Muscle layer of duodenum (tissue), 2 donors: Measurements from ENCODE around the gene VANGL2.

Experiments used
- H3K27ac ChIP-seq: one replicate; pipeline ENCODE4 v1.7.0; 2013; ENCODE audit warnings: mild to moderate bottlenecking, low read length
- H3K27me3 ChIP-seq: one replicate; pipeline ENCODE4 v1.7.0; 2013; ENCODE audit warnings: low read depth, mild to moderate bottlenecking, control low read depth, low read length
- H3K36me3 ChIP-seq, 2 donors: one replicate each; pipeline ENCODE4 v1.7.0; 2013; ENCODE audit warnings: low read length in 2 of 2, control low read depth in 1 of 2, mild to moderate bottlenecking in 1 of 2; ENCODE audit not compliant: insufficient read depth in 2 of 2, control insufficient read depth in 1 of 2
- H3K4me1 ChIP-seq, 2 donors: one replicate each; pipeline ENCODE4 v1.7.0; 2013; ENCODE audit warnings: low read length in 2 of 2, mild to moderate bottlenecking in 2 of 2, control low read depth in 1 of 2, moderate library complexity in 1 of 2; ENCODE audit not compliant: insufficient read depth in 2 of 2, control insufficient read depth in 1 of 2
- H3K4me3 ChIP-seq, 2 donors: one replicate each; pipeline ENCODE4 v1.7.0; 2013; ENCODE audit warnings: low read length in 2 of 2, low read depth in 1 of 2, mild to moderate bottlenecking in 1 of 2
- H3K9me3 ChIP-seq, 2 donors: one replicate each; pipeline ENCODE4 v1.7.0; 2013; ENCODE audit warnings: low read length in 2 of 2, control low read depth in 1 of 2, mild to moderate bottlenecking in 1 of 2; ENCODE audit not compliant: control insufficient read depth in 1 of 2
- donor health status: healthy.

The VANGL2 gene

DNA sequence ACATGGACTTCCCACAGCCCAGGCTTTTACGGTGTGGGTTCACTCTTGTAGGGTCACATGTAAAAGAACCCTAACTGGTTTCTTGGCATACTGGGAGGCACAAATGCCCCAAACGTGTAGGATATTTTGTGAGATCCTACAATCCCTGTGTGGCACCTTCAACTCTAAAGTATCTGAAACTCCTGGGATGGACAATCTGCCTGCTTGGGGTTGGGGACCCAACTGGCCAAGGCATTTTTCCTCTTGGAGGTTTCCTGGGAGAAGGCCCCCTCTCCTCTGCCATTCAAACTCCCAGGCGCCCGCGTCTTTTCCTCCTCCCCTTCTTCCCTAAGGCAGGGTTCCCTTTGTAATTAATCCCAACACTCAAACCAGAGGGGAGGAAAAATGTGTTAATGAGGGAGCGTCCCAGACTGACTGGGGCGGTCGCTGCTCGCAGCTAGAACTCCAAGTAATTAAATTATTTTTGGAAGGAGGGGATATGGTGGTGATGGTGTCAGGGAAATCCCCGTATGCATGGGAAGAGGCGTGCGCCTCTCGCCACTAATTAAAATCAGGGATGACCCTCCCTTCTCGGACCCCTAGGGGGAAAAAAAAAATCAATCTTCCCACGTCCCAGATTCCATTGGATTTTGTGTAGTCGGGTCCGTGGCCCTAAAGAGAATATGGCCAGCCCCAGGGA lies 681 bp upstream of the VANGL2 start:
- Histone ChIP-seq H3K4me3 (peak overlapping the region; percentile 64 to 65), H3K36me3 (no peaks in the 10 kb centered on the region), H3K27ac (no peak overlapping the region), H3K27me3 (no peaks in the 10 kb centered on the region), H3K9me3 (no peaks in the 10 kb centered on the region), H3K4me1 (peaks cover 0 to 15% of the 10 kb centered on the region in 2 donors)

DNA sequence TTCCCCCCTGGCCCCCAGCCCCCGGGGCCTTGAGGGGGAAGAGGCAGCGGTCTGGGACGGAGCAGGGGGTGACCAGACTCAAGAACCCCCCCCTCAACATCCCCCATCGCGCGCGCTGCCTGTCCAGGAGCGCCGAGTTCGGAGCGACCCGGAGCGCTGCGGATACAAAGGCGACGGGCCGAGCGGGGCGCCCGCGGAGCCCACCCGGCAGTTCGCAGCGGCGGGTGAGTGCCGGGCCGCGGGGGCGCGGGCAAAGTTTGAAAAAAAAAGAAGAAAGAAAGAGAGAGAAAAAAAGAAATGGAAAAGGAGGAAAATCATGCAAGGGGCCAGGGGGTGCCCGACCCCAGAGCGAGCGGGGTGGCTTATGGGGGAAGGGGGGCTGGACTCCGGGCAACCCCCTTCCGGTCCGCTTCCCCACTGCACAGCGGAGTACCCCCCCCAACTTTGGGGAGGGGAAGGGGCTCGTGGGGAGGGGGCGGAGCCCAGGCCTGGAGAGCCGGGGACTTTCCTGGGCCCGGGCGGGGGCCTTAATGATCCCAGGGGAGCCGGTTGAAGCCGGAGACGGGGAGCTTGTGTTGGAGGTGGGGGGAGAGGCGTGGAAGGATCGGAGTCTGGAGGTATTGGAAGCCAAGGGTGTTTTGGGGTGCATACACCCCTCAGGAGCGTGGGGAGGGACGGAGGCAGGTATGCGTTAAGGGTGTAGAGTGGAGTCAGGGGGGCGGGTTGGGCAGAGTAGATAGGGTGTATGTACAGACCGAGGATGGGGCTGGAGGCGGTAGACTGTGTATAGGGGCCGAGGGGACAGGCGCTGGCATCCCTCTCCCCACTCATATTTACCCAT lies 502 bp downstream of the VANGL2 start:
- Histone ChIP-seq H3K27me3 (no peaks in the 10 kb centered on the region), H3K4me3 (peak overlapping the region; percentile 63 to 81), H3K4me1 (peaks cover 0 to 15% of the 10 kb centered on the region in 2 donors), H3K27ac (no peak overlapping the region), H3K36me3 (no peaks in the 10 kb centered on the region), H3K9me3 (no peaks in the 10 kb centered on the region)

DNA sequence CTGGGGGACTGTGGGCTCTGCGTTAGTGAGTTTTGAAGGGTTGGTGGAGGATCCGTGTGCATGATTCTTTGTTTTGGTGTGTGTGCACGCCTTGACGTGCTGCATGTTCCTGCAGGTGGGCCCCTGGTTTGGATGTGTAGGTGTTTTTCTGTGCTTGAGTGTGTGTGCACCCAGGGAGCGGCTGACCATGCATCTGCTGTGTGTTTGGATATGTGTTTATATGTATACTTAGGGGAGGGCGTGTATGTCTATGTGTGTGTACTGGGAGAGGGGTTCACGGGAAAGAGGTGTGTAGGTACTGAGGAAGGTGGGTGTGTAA lies 1.1 kb downstream of the VANGL2 start:
- peaks cover 0 to 15% of the 10 kb centered on the region in 2 donors for H3K4me1 ChIP-seq
- peak overlapping the region; percentile 63 to 81 for H3K4me3 ChIP-seq
- H3K27ac ChIP-seq, result no peak overlapping the region
- no peaks in the 10 kb centered on the region for H3K27me3 ChIP-seq
- H3K9me3 ChIP-seq, result no peaks in the 10 kb centered on the region
- H3K36me3 ChIP-seq, result no peaks in the 10 kb centered on the region

DNA sequence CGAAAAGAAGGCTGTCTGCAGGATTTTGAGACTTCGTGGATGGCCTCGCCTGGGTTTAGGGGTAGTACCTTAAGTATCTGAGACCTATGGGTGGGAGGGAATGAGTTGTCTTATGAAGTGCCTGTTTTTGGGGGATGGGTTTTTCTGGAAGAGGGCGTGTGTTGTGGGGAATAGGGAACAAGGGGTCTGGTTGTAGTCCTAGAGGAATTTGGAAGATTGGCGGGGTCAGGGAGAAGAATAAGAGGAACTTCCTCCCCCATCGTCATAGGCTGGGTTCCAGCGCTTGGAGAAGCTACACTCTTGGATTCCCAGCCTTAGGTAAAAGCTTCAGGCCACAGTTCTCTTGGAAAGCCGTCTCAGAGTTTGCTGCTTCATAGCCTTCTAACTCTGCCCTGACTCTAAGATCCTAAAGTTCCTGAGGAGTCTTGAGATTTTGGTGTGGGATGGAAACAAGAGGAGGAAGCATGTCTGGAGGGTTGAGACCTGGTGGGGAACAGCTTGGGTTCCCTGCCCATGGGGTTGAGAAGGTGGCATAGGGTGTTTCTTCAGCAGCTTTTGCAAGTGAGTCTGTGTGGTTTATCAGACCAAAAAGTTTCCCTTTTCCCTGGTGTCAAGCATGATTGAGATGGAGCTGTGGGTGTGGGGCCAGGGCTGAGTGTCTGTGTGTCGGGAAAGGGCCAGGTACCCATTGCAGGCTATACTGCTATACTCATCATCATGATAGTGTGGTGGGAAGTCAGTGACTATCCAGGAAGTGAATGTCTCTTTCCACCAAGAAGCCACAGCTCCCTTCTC lies 1.8 kb downstream of the VANGL2 start:
- Histone ChIP-seq H3K27ac (no peak overlapping the region), H3K4me1 (peaks cover 0 to 15% of the 10 kb centered on the region in 2 donors), H3K36me3 (no peaks in the 10 kb centered on the region), H3K9me3 (no peaks in the 10 kb centered on the region), H3K4me3 (peak overlapping the region; percentile 63 to 81), H3K27me3 (no peaks in the 10 kb centered on the region)

DNA sequence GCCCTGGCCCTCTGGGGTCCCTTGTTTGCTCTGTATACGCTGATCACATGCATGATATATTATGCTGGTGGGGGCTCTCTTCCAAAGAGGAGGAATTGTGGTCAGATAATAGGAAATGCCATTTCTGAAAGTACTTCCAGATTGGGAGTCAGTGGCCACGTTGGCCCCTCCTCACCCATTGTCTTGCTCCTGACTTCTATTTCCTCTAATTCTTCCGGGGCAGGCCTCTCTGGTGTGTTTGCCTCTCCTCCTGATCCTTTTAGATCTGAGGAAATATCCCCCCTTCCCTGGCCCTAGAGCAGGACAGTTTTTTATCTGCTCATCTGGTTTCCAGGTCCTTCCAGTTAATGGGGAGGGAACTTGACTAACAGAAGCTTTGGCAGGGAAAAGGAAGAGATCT lies 2.9 kb downstream of the VANGL2 start:
- H3K36me3 ChIP-seq, result no peaks in the 10 kb centered on the region
- H3K27ac ChIP-seq, result no peak overlapping the region
- H3K4me1 ChIP-seq, result peaks cover 0 to 22% of the 10 kb centered on the region in 2 donors
- H3K4me3 ChIP-seq, result no peak overlapping the region
- no peaks in the 10 kb centered on the region for H3K27me3 ChIP-seq
- H3K9me3 ChIP-seq, result no peaks in the 10 kb centered on the region

DNA sequence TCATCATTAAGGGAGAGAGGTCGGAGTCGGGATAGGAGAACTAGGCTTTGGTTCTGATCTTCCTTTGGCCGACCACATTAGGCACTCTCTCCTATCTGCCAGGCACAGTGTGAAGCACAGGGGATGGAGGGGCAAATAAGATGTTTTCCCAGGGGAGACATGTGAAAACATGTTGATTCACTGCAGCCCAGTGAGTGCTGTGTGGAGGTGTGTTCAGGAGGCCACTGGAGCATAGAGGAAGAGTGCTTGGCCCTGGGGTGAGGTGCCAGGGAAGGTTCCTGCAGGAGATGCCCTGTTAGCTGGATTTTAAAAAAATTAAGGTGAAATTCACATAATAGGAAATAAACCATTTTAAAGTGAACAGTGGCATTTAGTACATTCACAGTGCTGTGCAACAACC lies 3.7 kb downstream of the VANGL2 start:
- Histone ChIP-seq H3K4me1 (peaks cover 0 to 25% of the 10 kb centered on the region in 2 donors), H3K27ac (no peak overlapping the region), H3K4me3 (no peak overlapping the region), H3K9me3 (no peaks in the 10 kb centered on the region), H3K27me3 (no peaks in the 10 kb centered on the region), H3K36me3 (no peaks in the 10 kb centered on the region)

DNA sequence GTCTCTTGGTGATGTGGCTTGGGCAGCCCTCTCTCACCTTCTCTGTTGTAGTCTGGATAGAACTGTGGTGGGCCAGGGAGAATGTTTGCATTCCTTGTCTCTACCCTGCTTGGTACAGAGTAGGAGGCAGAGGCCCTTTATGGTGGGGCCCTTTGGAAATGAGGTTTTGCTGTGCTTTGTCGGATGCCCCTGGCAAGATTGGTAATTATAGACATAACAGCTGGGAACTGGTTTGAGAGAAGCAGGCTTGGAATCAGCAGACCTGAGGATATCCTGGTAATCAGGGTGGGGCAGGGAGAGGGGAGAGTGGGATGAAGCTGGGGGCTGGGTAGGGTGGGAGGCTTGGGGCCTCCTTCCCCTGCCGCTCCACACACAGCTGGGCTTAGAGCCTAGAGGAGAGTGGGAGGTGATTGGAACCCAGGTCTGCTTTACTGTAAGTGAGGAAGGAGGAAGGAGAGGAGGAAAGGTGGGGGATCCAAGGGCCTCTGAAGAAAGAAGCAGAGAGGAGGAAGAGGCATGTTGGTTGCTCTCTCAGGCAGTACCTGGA lies 5.0 kb downstream of the VANGL2 start:
- Histone ChIP-seq H3K9me3 (no peaks in the 10 kb centered on the region), H3K36me3 (no peaks in the 10 kb centered on the region), H3K27ac (no peak overlapping the region), H3K4me1 (peaks cover 5 to 34% of the 10 kb centered on the region in 2 donors), H3K4me3 (no peak overlapping the region), H3K27me3 (no peaks in the 10 kb centered on the region)

DNA sequence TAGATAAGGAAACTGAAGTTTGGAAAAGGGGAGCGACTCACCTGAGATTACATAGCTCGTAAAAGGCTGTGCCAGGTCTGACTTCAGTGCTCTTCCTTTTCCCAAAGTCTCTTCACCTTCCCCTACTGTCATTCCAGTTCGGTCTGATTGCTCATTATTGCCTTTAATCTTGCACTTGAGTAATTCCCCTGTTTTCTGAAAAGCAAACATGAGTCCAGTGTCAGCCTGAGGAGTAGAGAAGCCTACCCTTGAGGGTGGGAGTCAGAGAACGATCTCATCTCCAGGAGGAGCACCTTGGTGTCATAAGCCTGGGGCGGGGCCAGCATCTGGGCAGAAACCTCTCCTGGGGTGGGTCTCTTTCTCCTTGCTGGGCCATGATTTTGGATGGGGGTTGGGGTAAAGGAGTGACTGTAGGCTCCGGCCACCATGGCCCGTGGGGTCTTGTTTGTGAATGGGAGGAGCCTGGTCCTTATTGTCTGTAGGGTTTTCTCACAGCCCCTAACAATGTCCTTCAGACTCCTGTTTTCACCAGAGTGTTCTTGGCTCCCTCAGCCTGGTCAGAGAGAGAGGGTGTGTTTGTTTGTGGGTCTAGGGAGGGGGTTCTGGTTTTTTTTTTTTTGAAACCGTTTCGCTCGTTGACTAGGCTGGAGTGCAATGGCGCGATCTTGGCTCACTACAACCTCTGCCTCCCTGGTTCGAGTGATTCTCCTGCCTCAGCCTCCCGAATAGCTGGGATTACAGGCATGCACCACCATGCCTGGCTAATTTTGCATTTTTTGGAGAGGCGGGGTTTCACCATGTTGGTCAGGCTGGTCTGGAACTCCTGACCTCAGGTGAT lies 6.0 kb downstream of the VANGL2 start:
- H3K27ac ChIP-seq, result no peak overlapping the region
- H3K4me3 ChIP-seq, result no peak overlapping the region
- H3K27me3 ChIP-seq, result no peaks in the 10 kb centered on the region
- H3K4me1 ChIP-seq, result peaks cover 5 to 37% of the 10 kb centered on the region in 2 donors
- H3K9me3 ChIP-seq, result no peaks in the 10 kb centered on the region
- no peaks in the 10 kb centered on the region for H3K36me3 ChIP-seq

DNA sequence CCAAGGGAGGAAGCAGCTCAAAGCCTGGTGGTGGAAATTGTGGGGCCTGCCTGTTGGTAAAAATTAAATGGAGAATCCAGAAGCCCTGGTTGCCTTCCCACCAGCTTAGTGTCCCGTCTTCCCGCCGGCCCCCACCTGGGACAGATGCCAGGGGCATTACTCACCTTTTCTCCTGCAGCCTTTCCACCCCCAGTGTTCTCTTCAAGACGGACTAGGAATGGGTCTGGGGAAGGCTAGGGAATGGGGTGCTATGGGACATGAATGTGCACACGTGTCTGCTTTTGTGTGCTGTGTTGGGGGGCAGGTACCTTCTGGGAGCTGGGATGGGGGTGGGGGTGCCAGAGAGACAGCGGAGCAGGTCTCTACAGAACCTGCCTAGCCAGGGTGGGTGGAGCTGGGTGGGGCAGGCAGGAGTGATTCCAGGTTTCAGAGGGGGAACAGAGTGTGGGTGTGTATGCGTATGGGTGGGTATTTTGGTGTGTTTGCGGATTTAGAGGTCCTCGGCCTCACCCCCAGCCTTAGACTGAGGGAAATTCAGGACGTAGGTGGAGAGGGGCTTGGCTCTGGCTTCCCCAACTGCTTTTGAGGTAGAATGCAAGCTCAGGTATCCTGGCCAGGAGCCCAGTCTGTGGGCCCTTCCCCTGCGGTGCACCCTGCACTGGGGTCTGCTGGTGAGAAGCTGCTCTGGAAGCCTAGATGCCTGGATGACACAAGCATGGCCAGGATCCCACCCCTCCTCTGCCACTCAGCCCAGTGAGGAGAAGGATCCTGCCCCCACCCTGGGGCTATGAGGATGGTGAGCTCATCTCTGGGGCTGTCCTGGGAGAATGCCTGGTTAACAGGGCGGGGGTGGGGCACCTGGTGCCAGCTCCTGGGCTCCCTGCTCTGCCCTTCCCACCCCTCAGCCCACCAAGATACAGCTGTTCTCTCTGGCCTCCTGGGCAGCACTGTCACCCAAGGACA lies 7.8 kb downstream of the VANGL2 start:
- Histone ChIP-seq H3K4me3 (no peak overlapping the region), H3K27ac (no peak overlapping the region), H3K4me1 (peaks cover 5 to 29% of the 10 kb centered on the region in 2 donors), H3K36me3 (no peaks in the 10 kb centered on the region), H3K27me3 (no peaks in the 10 kb centered on the region), H3K9me3 (no peaks in the 10 kb centered on the region)

DNA sequence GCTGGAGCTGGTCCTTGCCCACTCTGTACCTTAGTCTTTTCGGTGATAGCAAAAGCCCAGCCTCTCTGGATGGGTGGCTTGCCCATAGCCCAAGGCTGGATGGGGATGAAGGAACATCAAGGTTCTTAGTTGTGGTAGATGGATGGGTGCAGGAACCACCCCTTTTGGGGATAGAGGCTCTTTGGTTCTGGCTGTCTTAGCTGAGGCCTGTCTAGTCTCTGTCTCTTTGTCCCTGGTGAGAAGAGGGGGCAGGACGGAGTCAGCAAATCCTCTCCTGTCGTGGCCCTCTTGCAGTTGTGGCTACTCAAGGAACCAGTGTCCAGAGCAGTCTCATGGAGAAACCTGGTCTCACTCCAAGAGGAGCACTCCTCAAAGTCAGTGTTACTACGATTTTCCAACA lies 8.5 kb downstream of the VANGL2 start:
- Histone ChIP-seq H3K36me3 (no peaks in the 10 kb centered on the region), H3K9me3 (no peaks in the 10 kb centered on the region), H3K27ac (no peak overlapping the region), H3K27me3 (no peaks in the 10 kb centered on the region), H3K4me3 (no peak overlapping the region), H3K4me1 (peaks cover 5 to 29% of the 10 kb centered on the region in 2 donors)
